ENCODE results near the gene CLTB. TPM values are rescaled to one million over a fixed set of nuclear protein-coding genes. Genes with fewer than 3 reads are reported as not detected.
A peak's percentile ranks its signal among the peaks of the same experiment; 100 is the strongest.

Gene CLTB
- total and polyA plus RNA-seq, 10 of the 15 experiments (the other 5 are each of a cell fraction or from before 2014, with no cell fraction given) = 1.6 to 52.8 (median 36.9) TPM

- no peak for TF ChIP-seq REST (IDR thresholded peaks at IDR 0.05; ENCODE audit: low read depth, low read length)
- TF ChIP-seq POLR2A (IDR thresholded peaks at IDR 0.05; ENCODE audit: low read depth, low read length) = no peak
- no peak for TF ChIP-seq KDM1A (IDR thresholded peaks at IDR 0.05; ENCODE audit: borderline replicate concordance)
- TF ChIP-seq RBBP5 (conservative IDR thresholded peaks at IDR 0.05) = no peak
- no peak for TF ChIP-seq HDGF (IDR thresholded peaks at IDR 0.05)
- TF ChIP-seq ZNF274 (IDR thresholded peaks at IDR 0.05; ENCODE audit: insufficient read depth, insufficient read length) = no peak
- TF ChIP-seq POLR2AphosphoS2 (IDR thresholded peaks at IDR 0.05; ENCODE audit: low read depth, low read length) = no peak
- TF ChIP-seq FOS (IDR thresholded peaks at IDR 0.05; ENCODE audit: borderline replicate concordance, extremely low read depth, insufficient read length) = no peak
- no peak for TF ChIP-seq NFXL1 (IDR thresholded peaks at IDR 0.05; ENCODE audit: borderline replicate concordance)
- no peak for TF ChIP-seq ZBTB40 (IDR thresholded peaks at IDR 0.05; ENCODE audit: borderline replicate concordance)
- TF ChIP-seq MAX (IDR thresholded peaks at IDR 0.05; ENCODE audit: low read depth, low read length) = no peak
- TF ChIP-seq RUNX3 (IDR thresholded peaks at IDR 0.05; ENCODE audit: low read length) = no peak
- TF ChIP-seq IRF3 (IDR thresholded peaks at IDR 0.05) = no peak
- TF ChIP-seq CEBPB (IDR thresholded peaks at IDR 0.05; ENCODE audit: borderline replicate concordance in 1 of 2, low read depth in 2 of 2, low read length in 2 of 2) = no peak
- Histone ChIP-seq H3K27ac (ENCODE audit: control insufficient read depth, insufficient read depth) (no peak overlapping the region), H3K4me1 (ENCODE audit: control insufficient read depth, insufficient read depth, low read length) (peaks cover 19% of the 10 kb centered on the region), H3K27me3 (replicated peaks in 1 of 2; ENCODE audit: control insufficient read depth in 2 of 2, insufficient read depth in 2 of 2, low read length in 1 of 2) (no peaks in the 10 kb centered on the region), H2AFZ (ENCODE audit: control insufficient read depth, low read depth, low read length) (no peak overlapping the region), H4K20me1 (ENCODE audit: control insufficient read depth, insufficient read depth) (no peaks in the 10 kb centered on the region), H3K4me3 (0 out of 2 replicates have a peak overlapping the region, but pooled peaks have one; percentile 27), H3K9me3 (replicated peaks; ENCODE audit: control insufficient read depth, insufficient read depth, low read length) (no peaks in the 10 kb centered on the region), H3K9ac (ENCODE audit: control insufficient read depth, insufficient read depth, low read length) (no peak overlapping the region), H3K4me2 (ENCODE audit: control insufficient read depth, insufficient read depth) (no peak overlapping the region), H3K79me2 (ENCODE audit: control insufficient read depth, insufficient read depth, low read length) (peaks cover 5% of the 10 kb centered on the region), H3K36me3 (ENCODE audit: control insufficient read depth in 2 of 2, insufficient read depth in 2 of 2, low read length in 1 of 2) (no peaks in the 10 kb centered on the region; a peak in 1 of 4 replicates)
- ATAC-seq (no peak), FAIRE-seq (no peak), DNase-seq (ENCODE audit: low read depth, low spot score) (no peak)
- BruUV-seq (replicated peaks) = no TSS peak
- ChIA-PET POLR2A (no interaction called here), CTCF (no interaction called here), SMC1A (ENCODE audit: uncharacterized antibody, unreplicated experiment) (no interaction called here), RAD21 (ENCODE audit: unreplicated experiment) (no interaction called here)
- in situ Hi-C loops (cut with MboI) (no loop called here), intact Hi-C loops (cut with micrococcal nuclease; ENCODE audit: unreplicated experiment) (loop anchor here (10.0 kb wide), 2 partner anchors 231 to 679 kb away; partner anchors contain the start of gene TSPAN17)
- 97% methylated on average over 7 of the region's 7 CpGs for WGBS (ENCODE audit: insufficient coverage, insufficient replicate concordance, low lambda C conversion rate, missing lambda C conversion rate)
Observed at GRCh38 chr5:176413709-176414191, 2.6 kb downstream of the CLTB start.

Data from GM12878 (cell line).